Ishikawa (cell line): ENCODE results near the gene NPPA.

Source experiments
- CEBPB ChIP-seq: IDR thresholded peaks from 2 replicates; pipeline ENCODE4 v1.6.1; 2012
- CREB1 ChIP-seq: IDR thresholded peaks from 2 replicates; pipeline ENCODE4 v1.6.1; 2012; ENCODE audit warnings: low read depth
- EP300 ChIP-seq: IDR thresholded peaks from 2 replicates; pipeline ENCODE4 v1.6.1; 2012; ENCODE audit warnings: borderline replicate concordance
- FOXM1 ChIP-seq: IDR thresholded peaks from 2 replicates; pipeline ENCODE4 v1.6.1; 2012; ENCODE audit warnings: low read depth, borderline replicate concordance
- MAX ChIP-seq: IDR thresholded peaks from 2 replicates; pipeline ENCODE4 v1.6.1; 2012
- NFIC ChIP-seq: IDR thresholded peaks from 2 replicates; pipeline ENCODE4 v1.6.1; 2012
- REST ChIP-seq: IDR thresholded peaks from 2 replicates; pipeline ENCODE4 v1.6.1; 2012; ENCODE audit warnings: low read depth, mild to moderate bottlenecking
- TAF1 ChIP-seq: IDR thresholded peaks from 2 replicates; pipeline ENCODE4 v1.6.1; 2012; ENCODE audit warnings: low read depth, mild to moderate bottlenecking
- TCF12 ChIP-seq: IDR thresholded peaks from 2 replicates; pipeline ENCODE4 v1.6.1; 2012; ENCODE audit warnings: low read depth
- TEAD4 ChIP-seq: IDR thresholded peaks from 2 replicates; pipeline ENCODE4 v1.6.1; 2012
- USF1 ChIP-seq: IDR thresholded peaks from 2 replicates; pipeline ENCODE4 v1.6.1; 2012
- YY1 ChIP-seq: IDR thresholded peaks from 2 replicates; pipeline ENCODE4 v1.6.1; 2012; ENCODE audit warnings: low read depth
- ZBTB7A ChIP-seq: IDR thresholded peaks from 2 replicates; pipeline ENCODE4 v1.6.1; 2012; ENCODE audit warnings: low read depth

- no peak for TF ChIP-seq REST
- TF ChIP-seq EP300: no peak
- no peak for TF ChIP-seq ZBTB7A
- TF ChIP-seq FOXM1: no peak
- TF ChIP-seq USF1: no peak
- TF ChIP-seq TCF12: no peak
- TF ChIP-seq CREB1: no peak
- no peak for TF ChIP-seq TEAD4
- TF ChIP-seq NFIC: peak; percentile 15; the same call in 1 of the 2 replicates
- no peak for TF ChIP-seq MAX
- TF ChIP-seq YY1: 0 out of 2 replicates have a peak, but pooled peaks have one; percentile 19
- no peak for TF ChIP-seq CEBPB
- TF ChIP-seq TAF1: no peak
Measured at GRCh38 chr1:11802973-11803885, 44.4 kb downstream of the NPPA start.
